HG03342 (cell line): ENCODE measurements around the gene SDF2L1.
"Not testable (repeated sequence)": the region's sequence is repeated elsewhere in the genome, so short reads cannot be mapped to it uniquely, and the experiment has no call there.

ENCODE experiments used
- ATAC-seq: cut with Tn5 transposase; IDR thresholded peaks from one replicate; pipeline ENCODE4 v1.9.1; 2021; ENCODE audit warnings: mild to moderate bottlenecking, moderate library complexity; ENCODE audit not compliant: unreplicated experiment

The SDF2L1 gene

GRCh38 chr22:21641789-21642583, at the start of gene SDF2L1:
TSS of gene SDF2L1 (plus strand) at chr22:21642302. CDS start at chr22:21642337, 35 bp downstream.
- peak; percentile 85 for ATAC-seq

GRCh38 chr22:21592422-21592821, 49.7 kb upstream of the SDF2L1 start:
- no peak for ATAC-seq

GRCh38 chr22:21593406-21594232, 48.5 kb upstream of the SDF2L1 start:
- ATAC-seq: no peak

GRCh38 chr22:21594865-21595452, 47.1 kb upstream of the SDF2L1 start:
- no peak for ATAC-seq

GRCh38 chr22:21596356-21597135, 45.6 kb upstream of the SDF2L1 start:
- not testable (repeated sequence) for ATAC-seq

GRCh38 chr22:21598302-21598701, 43.8 kb upstream of the SDF2L1 start:
- no peak for ATAC-seq

- ATAC-seq: no peak
Measured at GRCh38 chr22:21599053-21599893, 42.8 kb upstream of the SDF2L1 start.

- no peak for ATAC-seq
Measured at GRCh38 chr22:21602579-21602978, 39.5 kb upstream of the SDF2L1 start.

- ATAC-seq: no peak
Measured at GRCh38 chr22:21603973-21604372, 38.1 kb upstream of the SDF2L1 start.

GRCh38 chr22:21605887-21606564, 36.1 kb upstream of the SDF2L1 start:
- no peak for ATAC-seq

- ATAC-seq: no peak
Measured at GRCh38 chr22:21606775-21607174, 35.3 kb upstream of the SDF2L1 start.

- ATAC-seq: not testable (repeated sequence)
Measured at GRCh38 chr22:21609556-21610157, 32.4 kb upstream of the SDF2L1 start.

- ATAC-seq: no peak
Measured at GRCh38 chr22:21611210-21611977, 30.7 kb upstream of the SDF2L1 start.

- ATAC-seq: no peak
Measured at GRCh38 chr22:21612858-21613257, 29.2 kb upstream of the SDF2L1 start.

- ATAC-seq: no peak
Measured at GRCh38 chr22:21613553-21614233, 28.4 kb upstream of the SDF2L1 start.

- ATAC-seq: no peak
Measured at GRCh38 chr22:21615731-21616130, 26.4 kb upstream of the SDF2L1 start.

GRCh38 chr22:21617337-21617736, 24.8 kb upstream of the SDF2L1 start:
- not testable (repeated sequence) for ATAC-seq

- ATAC-seq: no peak
Measured at GRCh38 chr22:21621025-21621424, 21.1 kb upstream of the SDF2L1 start.
